ENCODE measurements around the gene SAMD13.

Gene SAMD13

DNA sequence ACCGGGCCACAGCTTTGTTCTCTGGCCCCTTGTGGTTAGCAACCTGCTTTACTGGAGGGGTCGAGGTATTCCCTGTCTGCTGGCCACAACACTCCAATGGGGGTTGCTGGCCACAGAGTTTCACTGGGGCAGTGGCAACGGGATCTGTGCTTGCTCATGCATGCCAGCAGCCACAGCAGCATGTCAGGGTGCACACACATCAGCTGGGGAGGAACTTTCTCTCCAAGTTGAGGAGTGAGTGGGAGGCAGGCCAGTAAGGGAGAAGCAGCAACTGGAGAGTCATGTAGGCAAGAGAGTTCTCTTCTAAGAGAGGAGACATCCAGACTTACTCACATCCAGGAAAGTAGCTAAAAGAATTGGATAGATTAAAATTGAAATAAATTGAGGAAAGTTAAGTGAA is 38.0 kb downstream of the SAMD13 start:
- no peak for DNase-seq (ENCODE audit: low read depth in 2 of 3, low spot score in 1 of 3)

GRCh38 chr1:84344286-84344685 is 42.8 kb downstream of the SAMD13 start:
- DNase-seq (ENCODE audit: low read depth in 2 of 3, low spot score in 1 of 3): no peak

DNA sequence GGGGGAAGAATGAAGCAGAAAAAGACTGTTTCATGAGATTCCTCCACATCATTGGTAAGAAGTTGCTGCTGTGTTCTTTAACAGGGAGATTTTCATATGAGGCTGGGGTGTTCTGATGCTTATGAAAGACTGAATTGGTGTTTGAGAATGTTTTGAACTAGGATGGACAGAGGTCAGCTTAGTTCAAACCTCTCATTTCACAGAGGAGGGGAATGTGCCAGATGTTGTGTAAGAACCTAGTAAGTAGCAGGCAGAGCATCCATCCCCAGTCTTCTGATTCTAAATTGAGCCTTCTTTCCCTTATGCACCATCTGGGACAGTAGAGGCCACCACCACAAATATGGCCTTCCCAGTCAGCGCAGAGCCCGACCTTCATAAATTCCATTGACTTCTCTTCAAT is 43.7 kb downstream of the SAMD13 start:
- no peak for DNase-seq (ENCODE audit: low read depth in 2 of 3, low spot score in 1 of 3)

- no peak for DNase-seq (ENCODE audit: low read depth in 2 of 3, low spot score in 1 of 3)
These were observed 45.9 kb downstream of the SAMD13 start for GRCh38 chr1:84347271-84347931.

- no peak for DNase-seq (ENCODE audit: low read depth in 2 of 3, low spot score in 1 of 3)
These were observed 46.5 kb downstream of the SAMD13 start for GRCh38 chr1:84347932-84348555.

DNA sequence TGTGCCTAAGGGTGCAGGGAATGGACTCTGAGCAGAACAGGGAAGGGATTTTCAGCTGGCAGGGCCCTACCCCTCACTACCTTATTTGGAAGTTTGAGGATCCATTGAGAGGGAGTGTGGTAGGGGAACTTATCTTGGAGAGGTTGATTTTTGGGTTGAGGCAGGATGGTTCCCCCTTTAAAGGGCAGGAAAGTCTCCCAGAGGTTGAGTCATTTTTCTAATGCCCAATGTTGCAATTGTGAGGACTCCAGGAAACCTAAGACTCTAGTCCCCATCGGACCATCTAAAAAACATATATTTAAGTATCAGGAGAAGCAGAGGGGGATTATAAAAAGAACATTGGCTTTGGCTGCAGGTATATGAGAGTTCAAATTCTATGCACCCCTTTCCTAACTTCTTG is 47.3 kb downstream of the SAMD13 start:
- no peak for DNase-seq (ENCODE audit: low read depth in 2 of 3, low spot score in 1 of 3)

DNA sequence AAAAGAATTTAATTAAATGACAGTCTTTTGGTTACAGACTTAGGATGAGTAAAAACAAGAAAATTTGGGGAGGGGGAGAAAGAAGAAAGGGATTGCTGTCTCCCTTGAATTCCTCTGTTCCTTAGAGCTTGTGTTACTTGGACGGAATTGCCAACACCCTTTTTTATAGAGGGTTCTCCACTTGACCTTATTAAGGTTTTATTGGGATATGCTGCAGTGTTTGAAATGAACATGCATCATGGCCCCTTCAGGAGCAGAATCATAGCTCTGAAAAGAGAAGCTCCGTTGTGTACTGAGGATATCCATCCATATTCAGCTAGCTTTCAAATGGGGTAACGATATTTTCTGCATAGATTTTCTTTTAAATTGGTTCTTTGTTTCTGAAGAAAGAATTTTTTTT is 48.6 kb downstream of the SAMD13 start:
- DNase-seq (ENCODE audit: low read depth in 2 of 3, low spot score in 1 of 3): no peak

DNA sequence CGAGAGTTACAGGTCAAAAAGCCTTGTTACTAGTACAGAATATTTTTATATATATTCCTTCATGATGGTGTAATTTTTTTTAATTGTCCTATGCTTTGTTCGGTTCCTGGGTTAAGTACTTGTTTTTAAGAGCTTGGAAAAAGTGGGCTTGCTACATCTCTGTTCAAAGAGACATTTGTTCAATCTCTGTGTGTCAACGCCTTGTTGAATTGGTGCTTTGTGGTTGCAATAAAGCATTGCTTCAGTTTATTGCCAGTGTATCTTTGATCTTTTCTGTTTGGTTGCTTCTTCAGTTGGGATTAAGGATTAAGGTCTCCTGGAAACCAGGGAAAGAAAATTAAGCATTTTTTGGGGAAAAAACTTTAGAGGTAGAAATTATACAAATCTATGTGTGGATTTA is 49.0 kb downstream of the SAMD13 start:
- DNase-seq (ENCODE audit: low read depth in 2 of 3, low spot score in 1 of 3): no peak

GRCh38 chr1:84352298-84353106 is 51.0 kb downstream of the SAMD13 start:
- no peak for DNase-seq (ENCODE audit: low read depth in 2 of 3, low spot score in 1 of 3)

- DNase-seq (ENCODE audit: low read depth in 2 of 3, low spot score in 1 of 3): no peak
These were observed 52.2 kb downstream of the SAMD13 start for GRCh38 chr1:84353695-84354094.

DNA sequence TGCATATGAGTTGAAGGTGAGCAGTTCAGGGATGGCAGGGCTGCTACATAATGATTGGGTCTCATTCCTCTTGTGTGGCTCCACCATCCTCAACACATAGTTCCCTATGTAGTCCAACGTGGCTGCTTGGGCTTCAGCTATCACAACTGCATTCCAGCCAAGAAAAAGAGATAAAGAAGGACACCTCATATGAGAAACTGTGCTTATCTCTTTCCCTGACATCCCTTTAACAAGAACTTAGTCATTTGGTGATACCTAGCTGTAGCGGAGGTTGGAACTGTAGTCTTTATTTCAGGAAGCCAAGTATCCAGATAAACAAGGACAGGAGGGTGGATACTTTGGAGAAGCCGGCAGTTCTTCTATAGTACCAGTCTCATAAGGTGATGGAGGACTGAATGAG is 54.0 kb downstream of the SAMD13 start:
- no peak for DNase-seq (ENCODE audit: low read depth in 2 of 3, low spot score in 1 of 3)

DNA sequence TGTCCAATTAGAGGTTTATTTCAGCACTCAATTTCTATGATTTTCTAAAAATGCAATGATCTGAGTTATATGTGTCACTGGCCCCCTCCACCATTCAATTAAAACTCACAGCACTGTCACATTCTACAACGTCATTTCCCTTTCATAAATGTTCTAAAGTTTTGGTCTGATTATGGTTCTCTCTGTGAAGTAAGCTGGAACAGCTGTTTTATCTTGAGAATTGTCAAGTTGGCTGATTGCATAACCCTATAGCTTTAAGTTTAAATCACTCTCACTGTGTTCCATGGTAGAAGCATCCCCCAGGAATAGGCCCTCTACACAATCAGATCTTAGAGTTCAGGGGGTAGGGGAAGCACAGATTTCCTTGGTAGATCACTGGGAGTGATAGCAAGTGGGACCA is 55.4 kb downstream of the SAMD13 start:
- DNase-seq (ENCODE audit: low read depth in 2 of 3, low spot score in 1 of 3): no peak

- no peak for DNase-seq (ENCODE audit: low read depth in 2 of 3, low spot score in 1 of 3)
These were observed 57.2 kb downstream of the SAMD13 start for GRCh38 chr1:84358695-84359094.

DNA sequence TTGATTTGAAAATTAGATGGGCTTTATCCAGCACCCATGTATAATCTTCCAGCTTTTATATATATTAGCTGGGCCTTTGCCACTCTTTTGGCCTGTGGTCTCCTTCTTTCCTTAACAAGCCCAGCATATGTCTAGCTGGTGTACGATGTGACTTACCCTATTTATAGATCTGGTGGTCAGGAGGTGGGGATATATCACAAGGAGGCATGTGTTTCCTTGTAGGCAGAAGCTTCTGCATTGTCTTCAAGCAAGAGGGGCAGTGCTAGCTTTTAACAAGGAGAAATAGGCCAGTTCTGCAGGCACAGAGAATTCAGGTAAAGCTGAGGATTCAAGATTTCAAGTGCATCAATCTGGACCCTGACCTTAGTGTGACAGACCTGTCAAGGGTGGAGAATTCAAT is 58.8 kb downstream of the SAMD13 start:
- DNase-seq (ENCODE audit: low read depth in 2 of 3, low spot score in 1 of 3): no peak

DNA sequence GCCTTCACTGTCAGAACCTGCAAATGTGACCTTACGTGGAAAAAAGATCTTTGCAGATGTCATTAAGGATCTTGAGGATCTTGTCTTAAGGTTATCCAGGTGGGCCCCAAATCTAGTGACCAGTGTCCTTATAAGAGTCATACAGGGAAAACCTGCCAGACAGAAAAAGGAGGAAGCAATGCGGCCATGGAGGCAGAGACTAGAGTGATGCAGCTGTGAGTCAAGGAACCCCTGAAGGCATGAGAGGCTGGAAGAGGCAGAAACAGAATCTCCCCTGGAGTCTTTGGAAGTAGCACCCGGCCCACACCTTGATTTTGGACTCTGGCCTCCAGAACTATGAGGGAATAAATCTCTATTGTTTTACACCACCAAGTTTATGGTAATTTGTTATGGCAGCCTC is 60.3 kb downstream of the SAMD13 start:
- no peak for DNase-seq (ENCODE audit: low read depth in 2 of 3, low spot score in 1 of 3)

- no peak for DNase-seq (ENCODE audit: low read depth in 2 of 3, low spot score in 1 of 3)
These were observed 61.5 kb downstream of the SAMD13 start for GRCh38 chr1:84363019-84363418.

DNA sequence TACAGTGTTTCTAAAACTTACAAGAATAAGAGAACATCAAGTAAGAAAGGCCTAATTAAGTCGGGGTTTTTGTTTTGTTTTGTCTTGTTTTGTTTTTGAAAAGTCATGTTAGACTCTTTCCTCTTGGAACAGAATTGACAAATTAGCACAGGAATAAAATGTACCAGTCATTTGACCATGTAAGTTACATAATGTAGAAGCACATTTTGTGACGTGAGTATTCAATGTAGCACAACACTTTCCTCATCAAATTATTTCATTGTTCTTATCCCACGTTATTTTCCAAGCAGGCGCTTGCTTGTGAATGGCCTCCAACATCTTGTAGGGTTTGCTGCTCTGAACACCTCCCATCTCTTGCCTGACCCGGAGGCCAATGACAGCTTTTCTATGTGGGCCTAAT is 62.1 kb downstream of the SAMD13 start:
- no peak for DNase-seq (ENCODE audit: low read depth in 2 of 3, low spot score in 1 of 3)

DNA sequence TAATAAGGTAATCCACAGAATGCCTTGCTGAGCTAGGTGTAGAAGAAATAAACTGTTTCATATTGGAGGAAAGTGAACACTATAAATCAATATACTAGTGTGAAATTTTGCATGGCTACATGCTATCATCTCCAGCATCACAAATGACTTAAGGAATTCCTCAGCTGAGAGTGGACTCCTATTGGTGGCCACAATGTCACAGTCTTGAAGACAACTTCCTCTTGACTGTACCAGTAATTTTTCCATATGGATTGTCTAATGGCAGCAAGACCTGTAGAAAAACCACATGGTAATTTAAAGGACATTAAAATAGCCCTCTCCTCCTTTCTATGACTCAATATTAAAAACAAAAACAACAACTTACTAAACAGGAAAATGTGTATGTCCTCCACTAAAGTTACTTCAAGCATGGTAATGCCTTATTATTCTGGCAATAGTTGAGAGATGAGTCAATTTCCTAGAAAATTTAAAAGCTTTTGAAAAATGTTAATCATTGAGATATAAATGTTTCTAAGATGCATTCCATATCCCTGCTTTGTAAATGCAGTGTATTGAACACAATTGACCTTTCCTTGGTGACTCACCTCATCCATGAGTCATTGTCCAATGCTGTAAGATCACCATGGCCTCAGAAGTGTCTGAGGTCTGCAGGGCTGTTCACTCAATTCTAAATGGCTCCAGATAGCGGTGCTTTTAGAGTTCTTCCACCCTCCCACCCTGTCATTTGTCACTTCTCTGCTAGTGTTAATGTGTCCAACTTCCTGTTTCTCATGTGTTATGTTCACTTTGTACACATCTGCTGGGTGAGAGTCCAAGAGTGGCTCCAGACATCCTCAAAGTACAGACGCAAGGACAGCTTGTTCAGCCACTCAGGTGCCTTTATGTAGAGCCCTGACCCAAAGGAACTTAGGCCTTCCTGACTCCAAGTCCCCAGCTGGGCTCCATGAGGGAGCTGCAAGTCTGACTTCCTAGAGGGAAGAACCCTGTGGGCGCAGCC is 64.0 kb downstream of the SAMD13 start:
- DNase-seq (ENCODE audit: low read depth in 2 of 3, low spot score in 1 of 3): peak in 1 of 3 donors; percentile 15

- no peak for DNase-seq (ENCODE audit: low read depth in 2 of 3, low spot score in 1 of 3)
These were observed 65.3 kb downstream of the SAMD13 start for GRCh38 chr1:84366786-84367185.

GRCh38 chr1:84367219-84367618 is 65.7 kb downstream of the SAMD13 start:
- DNase-seq (ENCODE audit: low read depth in 2 of 3, low spot score in 1 of 3): no peak

DNA sequence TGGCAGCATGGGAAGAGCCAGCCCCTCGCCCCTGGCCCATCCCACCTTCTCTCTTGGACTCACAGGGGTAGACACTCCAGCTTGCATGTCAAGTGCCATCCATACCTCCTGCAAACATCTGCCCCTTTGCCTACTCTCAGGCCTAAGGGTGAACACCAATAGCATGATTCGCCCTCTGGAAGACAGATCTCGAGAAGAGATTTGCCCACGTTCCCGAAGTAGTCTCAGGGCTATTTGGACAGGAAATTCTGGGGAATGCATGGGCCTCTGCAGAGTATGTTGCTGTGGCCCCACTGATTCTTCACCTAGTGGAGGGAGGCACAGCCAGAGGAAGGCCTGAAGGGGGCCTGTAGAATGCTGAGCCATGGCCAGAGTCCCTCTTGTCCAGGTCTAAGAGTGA is 66.9 kb downstream of the SAMD13 start:
- DNase-seq (ENCODE audit: low read depth in 2 of 3, low spot score in 1 of 3): no peak
